Posterior vena cava (tissue), 2 donors: ENCODE measurements around the gene SCRT2. TPM values are rescaled to one million over a fixed set of nuclear protein-coding genes. Genes with fewer than 3 reads are reported as not detected.
"Not testable (repeated sequence)": the region's sequence is repeated elsewhere in the genome, so short reads cannot be mapped to it uniquely, and the experiment has no call there.

Experiments used
- DNase-seq: peaks from one replicate; pipeline ENCODE4 v3.0.0-alpha.2; 2020; ENCODE audit warnings: low spot score
- intact Hi-C, 2 donors: fragments of 100-400 bp; cut with DNase I; formaldehyde crosslinking; loops; one replicate each; pipeline versions ENCODE4 v1.14.1 to v1.14.2; 2022 to 2023
- total RNA-seq, 2 donors: library from RNA; stranded (reverse); fragmentation: NEBNext Ultra II Directional; extraction: Animal tissue kit (Norgen Biotek cat#: 25700); gene quantifications; one replicate each; pipeline ENCODE4 v1.2.1, GENCODE V29; 2021
- donor health status: DM: yes; HTN: yes; CAD: no.
- donor health status: DM: yes; HTN: yes; CAD: no.

SCRT2 gene
- total RNA-seq, 2 donors from 2014 or later: not detected

- no peak for DNase-seq
- intact Hi-C loops: no loop called here
These were observed 27.8 kb upstream of the SCRT2 start for GRCh38 chr20:703426-703825.

- no peak for DNase-seq
- intact Hi-C loops: no loop called here
These were observed 27.4 kb upstream of the SCRT2 start for GRCh38 chr20:703006-703405.

- DNase-seq: no peak
- intact Hi-C loops: no loop called here
These were observed 26.0 kb upstream of the SCRT2 start for GRCh38 chr20:701401-702129.

GRCh38 chr20:699811-700338 lies 24.3 kb upstream of the SCRT2 start:
- no peak for DNase-seq
- intact Hi-C loops: no loop called here

GRCh38 chr20:699342-699741 lies 23.7 kb upstream of the SCRT2 start:
- intact Hi-C loops: no loop called here

GRCh38 chr20:698276-698675 lies 22.7 kb upstream of the SCRT2 start:
- intact Hi-C loops: no loop called here
- no peak for DNase-seq

More at GRCh38 chr20:699342-699741, 23.7 kb upstream of the SCRT2 start:
- DNase-seq: no peak

GRCh38 chr20:697826-698225 lies 22.2 kb upstream of the SCRT2 start:
- intact Hi-C loops: no loop called here
- no peak for DNase-seq

GRCh38 chr20:695165-695866 lies 19.7 kb upstream of the SCRT2 start:
- intact Hi-C loops: no loop called here
- DNase-seq: no peak

- no peak for DNase-seq
- intact Hi-C loops: no loop called here
These were observed 18.9 kb upstream of the SCRT2 start for GRCh38 chr20:694496-694895.

GRCh38 chr20:693786-694185 lies 18.2 kb upstream of the SCRT2 start:
- DNase-seq, intact Hi-C loops: not testable (repeated sequence)

GRCh38 chr20:692044-692443 lies 16.4 kb upstream of the SCRT2 start:
- intact Hi-C loops: no loop called here
- DNase-seq: no peak

GRCh38 chr20:689947-690346 lies 14.3 kb upstream of the SCRT2 start:
- DNase-seq: no peak
- intact Hi-C loops: no loop called here

- intact Hi-C loops: no loop called here
- DNase-seq: peak; percentile 46
These were observed 13.7 kb upstream of the SCRT2 start for GRCh38 chr20:689348-689747.

- DNase-seq: peak; percentile 37
- intact Hi-C loops: no loop called here
These were observed 13.2 kb upstream of the SCRT2 start for GRCh38 chr20:688809-689212.

- DNase-seq: no peak
- intact Hi-C loops: no loop called here
These were observed 12.0 kb upstream of the SCRT2 start for GRCh38 chr20:687468-688203.

GRCh38 chr20:684676-685319 lies 9.2 kb upstream of the SCRT2 start:
- no peak for DNase-seq
- intact Hi-C loops: no loop called here

- intact Hi-C loops: no loop called here
- no peak for DNase-seq
These were observed 6.5 kb upstream of the SCRT2 start for GRCh38 chr20:682123-682522.

GRCh38 chr20:680638-681187 lies 5.1 kb upstream of the SCRT2 start:
- intact Hi-C loops: no loop called here
- no peak for DNase-seq

GRCh38 chr20:677957-678356 lies 2.4 kb upstream of the SCRT2 start:
- intact Hi-C loops: no loop called here
- DNase-seq: no peak
